ENCODE measurements around the gene PLA2G2F. TPM values are rescaled to one million over a fixed set of nuclear protein-coding genes. Genes with fewer than 3 reads are reported as not detected.

The PLA2G2F gene
- total RNA-seq, 1 donor from 2014 or later = not detected

DNA sequence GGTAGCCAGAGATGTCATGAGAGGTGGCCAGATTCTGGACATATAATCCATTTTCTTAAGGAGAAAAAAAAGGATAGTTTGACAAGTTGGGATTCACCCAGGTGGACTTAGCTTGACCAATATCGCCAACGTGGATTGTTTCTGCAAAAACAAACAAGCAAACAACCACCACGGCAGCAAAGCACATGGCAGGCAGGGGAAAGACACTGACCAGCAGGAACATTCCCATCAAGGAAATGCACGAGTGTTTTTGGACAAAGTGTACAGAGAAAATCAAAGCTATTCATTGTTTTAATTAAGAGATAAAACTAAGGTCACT is 56.3 kb downstream of the PLA2G2F start:
- H3K27ac ChIP-seq = no peak overlapping the region
- peaks cover 3% of the 10 kb centered on the region for H3K27me3 ChIP-seq (ENCODE audit: low read depth)
- no peak overlapping the region for H3K4me3 ChIP-seq
- ATAC-seq (no peak), DNase-seq (no peak)
- no peaks in the 10 kb centered on the region for H3K9me3 ChIP-seq
- peaks cover 10% of the 10 kb centered on the region for H3K4me1 ChIP-seq
- no peak for TF ChIP-seq CTCF (IDR thresholded peaks at IDR 0.05)
- H3K36me3 ChIP-seq = no peaks in the 10 kb centered on the region
- intact Hi-C loops (cut with DNase I) = no loop called here

DNA sequence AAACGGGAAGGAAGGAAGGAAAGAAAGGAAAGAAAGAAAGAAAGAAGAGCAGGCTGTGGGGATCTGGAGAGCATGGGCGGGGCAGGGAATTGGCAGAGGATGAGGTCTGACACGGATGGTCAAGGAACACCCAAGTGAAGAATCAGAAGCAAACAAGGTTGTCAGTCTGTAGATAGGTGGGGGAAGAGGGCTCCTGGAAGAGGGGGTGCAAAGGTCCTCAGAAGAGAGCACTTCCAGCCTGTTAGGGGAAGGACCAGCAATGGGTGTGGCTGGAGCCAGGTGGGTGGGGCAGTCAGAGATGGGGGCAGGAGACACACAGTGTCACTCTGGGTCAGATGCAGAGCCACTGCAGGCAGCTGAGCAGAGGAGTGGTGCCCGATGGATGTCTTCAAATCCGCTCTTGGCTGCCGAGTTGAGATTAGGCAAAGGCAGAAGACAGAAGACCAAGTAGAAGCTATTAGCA is 58.2 kb downstream of the PLA2G2F start:
- no peak for DNase-seq
- Histone ChIP-seq H3K9me3 (no peaks in the 10 kb centered on the region), H3K36me3 (no peaks in the 10 kb centered on the region), H3K27ac (no peak overlapping the region), H3K4me3 (no peak overlapping the region), H3K27me3 (ENCODE audit: low read depth) (peaks cover 3% of the 10 kb centered on the region), H3K4me1 (peaks cover 10% of the 10 kb centered on the region)
- ATAC-seq = no peak
- TF ChIP-seq CTCF (IDR thresholded peaks at IDR 0.05) = no peak
- intact Hi-C loops (cut with DNase I) = no loop called here

GRCh38 chr1:20198296-20198695 is 59.2 kb downstream of the PLA2G2F start:
- TF ChIP-seq CTCF (IDR thresholded peaks at IDR 0.05) = no peak
- Histone ChIP-seq H3K27ac (no peak overlapping the region), H3K9me3 (no peaks in the 10 kb centered on the region), H3K4me3 (no peak overlapping the region), H3K4me1 (peaks cover 10% of the 10 kb centered on the region), H3K27me3 (ENCODE audit: low read depth) (peaks cover 3% of the 10 kb centered on the region), H3K36me3 (no peaks in the 10 kb centered on the region)
- ATAC-seq = no peak
- DNase-seq = no peak
- intact Hi-C loops (cut with DNase I) = no loop called here

- Histone ChIP-seq H3K4me3 (no peak overlapping the region), H3K27me3 (ENCODE audit: low read depth) (peaks cover 3% of the 10 kb centered on the region), H3K4me1 (peaks cover 10% of the 10 kb centered on the region), H3K9me3 (no peaks in the 10 kb centered on the region), H3K36me3 (no peaks in the 10 kb centered on the region), H3K27ac (no peak overlapping the region)
- no peak for DNase-seq
- no peak for TF ChIP-seq CTCF (IDR thresholded peaks at IDR 0.05)
- no peak for ATAC-seq
- intact Hi-C loops (cut with DNase I) = no loop called here
Observed at GRCh38 chr1:20198918-20199317, 59.8 kb downstream of the PLA2G2F start.

- no peak for TF ChIP-seq CTCF (IDR thresholded peaks at IDR 0.05)
- Histone ChIP-seq H3K27me3 (ENCODE audit: low read depth) (peaks cover 3% of the 10 kb centered on the region), H3K27ac (no peak overlapping the region), H3K4me3 (no peak overlapping the region), H3K36me3 (no peaks in the 10 kb centered on the region), H3K9me3 (no peaks in the 10 kb centered on the region), H3K4me1 (peaks cover 7% of the 10 kb centered on the region)
- ATAC-seq (no peak), DNase-seq (no peak)
- intact Hi-C loops (cut with DNase I) = no loop called here
Observed at GRCh38 chr1:20199403-20199802, 60.3 kb downstream of the PLA2G2F start.

DNA sequence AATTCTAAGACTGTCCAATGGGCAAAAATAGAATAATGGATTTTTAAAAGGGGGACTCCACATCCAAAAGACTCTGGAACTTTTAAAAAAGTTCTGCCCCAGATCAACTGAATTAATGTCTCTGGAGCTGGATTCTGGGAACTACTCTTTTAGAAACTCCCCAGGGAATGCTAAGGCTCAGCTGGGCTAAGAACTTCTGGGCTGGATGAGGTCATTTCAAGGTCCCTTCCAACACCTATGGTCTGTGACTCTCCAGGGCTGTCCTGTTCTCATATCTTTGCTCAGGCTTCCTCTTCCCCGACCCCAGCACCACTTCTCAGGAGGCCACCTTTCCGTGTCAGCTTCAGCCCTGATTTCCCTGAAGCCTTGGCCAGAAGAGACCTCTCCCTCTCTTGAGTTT is 60.7 kb downstream of the PLA2G2F start:
- Histone ChIP-seq H3K27ac (no peak overlapping the region), H3K9me3 (no peaks in the 10 kb centered on the region), H3K4me1 (peaks cover 3% of the 10 kb centered on the region), H3K4me3 (no peak overlapping the region), H3K27me3 (ENCODE audit: low read depth) (peaks cover 3% of the 10 kb centered on the region), H3K36me3 (no peaks in the 10 kb centered on the region)
- DNase-seq (no peak), ATAC-seq (no peak)
- intact Hi-C loops (cut with DNase I) = no loop called here
- no peak for TF ChIP-seq CTCF (IDR thresholded peaks at IDR 0.05)

All from lower lobe of right lung (tissue), 2 donors.